CD4-positive, CD25-positive, alpha-beta regulatory T cell (primary cell): ENCODE measurements around the gene LRP4. TPM values are rescaled to one million over a fixed set of nuclear protein-coding genes. Genes with fewer than 3 reads are reported as not detected.

Source experiments
- ATAC-seq, 2 donors: fragments of 150-1000 bp; cut with Tn5 transposase; one replicate each; pipeline ENCODE4 v1.10.0; 2021; ENCODE audit warnings: low read depth in 2 of 2, moderate number of reproducible peaks in 2 of 2, moderate library complexity in 1 of 2
- DNase-seq, 3 donors: peaks; one replicate each; pipeline versions ENCODE4 v3.0.0 to v3.0.0-alpha.2; 2012 to 2022; ENCODE audit warnings: mixed read lengths in 1 of 3
- H3K27ac ChIP-seq: one replicate; pipeline ENCODE4 v1.7.0; 2013; ENCODE audit warnings: mild to moderate bottlenecking, low read length; ENCODE audit not compliant: insufficient read depth, poor library complexity, severe bottlenecking
- H3K27me3 ChIP-seq: one replicate; pipeline ENCODE4 v1.7.0; 2013; ENCODE audit warnings: low read length; ENCODE audit not compliant: control insufficient read depth, insufficient read depth
- H3K36me3 ChIP-seq: one replicate; pipeline ENCODE4 v1.7.0; 2013; ENCODE audit warnings: mild to moderate bottlenecking, low read length, moderate library complexity; ENCODE audit not compliant: control insufficient read depth, insufficient read depth
- H3K4me1 ChIP-seq: 2 replicates; pipeline ENCODE4 v1.7.0; 2013; ENCODE audit warnings: mild to moderate bottlenecking, low read length; ENCODE audit not compliant: insufficient read depth, control insufficient read depth, poor library complexity, severe bottlenecking
- H3K4me3 ChIP-seq: one replicate; pipeline ENCODE4 v1.7.0; 2013; ENCODE audit warnings: low read depth, mild to moderate bottlenecking, low read length, moderate library complexity
- H3K9me3 ChIP-seq, 2 experiments: 1 replicate in 1 of 2; 2 replicates in 1 of 2; pipeline ENCODE4 v1.7.0; 2013; ENCODE audit warnings: low read length in 2 of 2, mild to moderate bottlenecking in 1 of 2, moderate library complexity in 1 of 2; ENCODE audit not compliant: control insufficient read depth in 2 of 2
- H3K27ac Mint-ChIP-seq, 3 donors: one replicate each; pipeline ENCODE4 v1.8.0; 2020 to 2022; ENCODE audit warnings: mild to moderate bottlenecking in 3 of 3, mixed read lengths in 3 of 3, moderate library complexity in 2 of 3
- H3K27me3 Mint-ChIP-seq: one replicate; pipeline ENCODE4 v1.8.0; 2022; ENCODE audit warnings: mild to moderate bottlenecking, mixed read lengths
- H3K36me3 Mint-ChIP-seq: one replicate; pipeline ENCODE4 v1.8.0; 2020; ENCODE audit warnings: mixed read lengths
- H3K4me1 Mint-ChIP-seq, 4 donors: one replicate each; pipeline ENCODE4 v1.8.0; 2020 to 2022; ENCODE audit warnings: mixed read lengths in 4 of 4, mild to moderate bottlenecking in 1 of 4
- H3K4me3 Mint-ChIP-seq, 4 donors: one replicate each; pipeline ENCODE4 v1.8.0; 2020 to 2022; ENCODE audit warnings: mild to moderate bottlenecking in 4 of 4, mixed read lengths in 4 of 4, moderate library complexity in 3 of 4
- H3K9me3 Mint-ChIP-seq, 7 donors: one replicate each; pipeline ENCODE4 v1.8.0; 2020 to 2022; ENCODE audit warnings: mixed read lengths in 7 of 7, mild to moderate bottlenecking in 3 of 7, moderate library complexity in 2 of 7
- polyA plus RNA-seq, 4 donors: library from polyadenylated mRNA; unstranded; fragments of 300-500 nt; fragmentation: Illumina TruSeq; gene quantifications; one replicate each; pipeline ENCODE4 v1.2.3, GENCODE V29; 2021
- total RNA-seq: library from RNA; stranded (reverse); gene quantifications from one replicate; pipeline ENCODE4 v1.2.3, GENCODE V29; 2022

The LRP4 gene
- total and polyA plus RNA-seq, 5 donors from 2014 or later = 0.05 TPM; not detected in 4

DNA sequence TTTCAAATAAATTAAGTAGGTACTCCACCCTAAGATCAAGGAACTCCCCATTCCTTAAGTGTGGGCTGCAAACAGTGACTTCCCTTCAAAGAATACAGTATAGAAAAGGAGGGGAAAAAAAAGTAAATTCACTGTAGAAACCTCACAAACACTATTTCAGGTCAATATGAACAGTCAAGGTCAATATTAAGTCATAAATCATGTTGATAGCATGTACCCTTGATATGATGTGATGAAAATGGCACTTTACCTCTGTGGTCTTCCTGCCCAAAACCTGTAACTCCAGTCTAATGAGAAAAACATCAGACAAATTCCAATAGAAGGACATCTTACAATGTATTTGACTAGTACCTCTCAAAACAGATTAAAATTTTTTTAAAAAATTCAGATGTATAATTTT is 80.5 kb downstream of the LRP4 start:
- Mint-ChIP-seq H3K36me3 (no peaks in the 10 kb centered on the region), H3K27ac (no peak overlapping the region), H3K4me1 (peaks cover 23 to 60% (median 40%) of the 10 kb centered on the region in 4 donors), H3K9me3 (no peaks in the 10 kb centered on the region), H3K27me3 (no peaks in the 10 kb centered on the region), H3K4me3 (no peak overlapping the region)
- Histone ChIP-seq H3K4me1 (peaks cover 8% of the 10 kb centered on the region), H3K36me3 (no peaks in the 10 kb centered on the region), H3K27ac (no peak overlapping the region), H3K27me3 (no peaks in the 10 kb centered on the region), H3K9me3 (no peaks in the 10 kb centered on the region), H3K4me3 (no peak overlapping the region)
- DNase-seq (no peak), ATAC-seq (no peak)

DNA sequence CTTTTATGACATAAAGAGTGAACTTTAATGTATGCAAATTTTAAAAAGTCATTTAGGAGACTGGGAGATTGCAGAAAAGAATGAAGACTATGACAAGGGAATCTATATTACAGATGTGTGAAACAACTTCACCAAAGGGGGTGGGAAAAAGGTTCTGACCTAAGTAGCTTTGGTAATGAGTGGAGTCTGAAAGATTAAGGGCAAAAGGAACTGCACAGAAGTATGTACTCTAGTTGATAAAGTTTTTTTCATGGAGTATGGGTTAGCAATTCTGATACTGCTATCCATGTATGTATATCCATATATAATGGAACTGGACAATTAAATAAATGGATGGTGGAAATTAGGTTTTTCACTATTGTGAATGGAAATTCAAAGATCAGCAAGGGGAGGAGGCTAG is 81.5 kb downstream of the LRP4 start:
- no peaks in the 10 kb centered on the region for H3K9me3 Mint-ChIP-seq
- H3K27me3 ChIP-seq = no peaks in the 10 kb centered on the region
- H3K4me1 Mint-ChIP-seq = peaks cover 23 to 55% (median 40%) of the 10 kb centered on the region in 4 donors
- H3K4me3 Mint-ChIP-seq = no peak overlapping the region
- H3K4me1 ChIP-seq = peaks cover 8% of the 10 kb centered on the region
- H3K27ac ChIP-seq = no peak overlapping the region
- no peak overlapping the region for H3K4me3 ChIP-seq
- H3K36me3 Mint-ChIP-seq = no peaks in the 10 kb centered on the region
- no peaks in the 10 kb centered on the region for H3K27me3 Mint-ChIP-seq
- ATAC-seq (no peak), DNase-seq (no peak)
- no peaks in the 10 kb centered on the region for H3K36me3 ChIP-seq
- H3K9me3 ChIP-seq = no peaks in the 10 kb centered on the region
- peak overlapping the region in 1 of 3 donors; percentile 23 for H3K27ac Mint-ChIP-seq

DNA sequence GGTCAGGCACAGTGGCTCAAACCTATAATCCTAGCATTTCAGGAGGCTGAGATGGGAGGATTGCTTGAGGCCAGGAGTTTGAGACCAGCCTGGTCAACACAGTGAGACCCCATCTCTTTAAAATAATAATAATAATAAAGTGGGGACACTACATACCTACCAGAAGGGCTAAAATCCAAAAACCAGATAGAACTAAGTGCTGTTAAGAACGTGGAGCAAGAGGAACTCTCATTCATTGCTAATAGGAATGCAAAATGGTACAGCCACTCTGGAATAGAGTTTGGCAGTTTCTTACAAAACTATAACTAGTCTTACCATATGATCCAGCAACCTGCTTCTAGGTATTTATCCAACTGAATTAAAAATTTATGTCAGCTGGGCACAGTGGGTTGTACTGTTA is 81.9 kb downstream of the LRP4 start:
- Histone ChIP-seq H3K4me3 (no peak overlapping the region), H3K27me3 (no peaks in the 10 kb centered on the region), H3K9me3 (no peaks in the 10 kb centered on the region), H3K4me1 (peaks cover 8% of the 10 kb centered on the region), H3K27ac (no peak overlapping the region), H3K36me3 (no peaks in the 10 kb centered on the region)
- Mint-ChIP-seq H3K27ac (no peak overlapping the region), H3K9me3 (no peaks in the 10 kb centered on the region), H3K27me3 (no peaks in the 10 kb centered on the region), H3K4me1 (peaks cover 23 to 53% (median 39%) of the 10 kb centered on the region in 4 donors), H3K4me3 (no peak overlapping the region), H3K36me3 (peaks cover under 1% of the 10 kb centered on the region)
- DNase-seq = no peak
- ATAC-seq = no peak

DNA sequence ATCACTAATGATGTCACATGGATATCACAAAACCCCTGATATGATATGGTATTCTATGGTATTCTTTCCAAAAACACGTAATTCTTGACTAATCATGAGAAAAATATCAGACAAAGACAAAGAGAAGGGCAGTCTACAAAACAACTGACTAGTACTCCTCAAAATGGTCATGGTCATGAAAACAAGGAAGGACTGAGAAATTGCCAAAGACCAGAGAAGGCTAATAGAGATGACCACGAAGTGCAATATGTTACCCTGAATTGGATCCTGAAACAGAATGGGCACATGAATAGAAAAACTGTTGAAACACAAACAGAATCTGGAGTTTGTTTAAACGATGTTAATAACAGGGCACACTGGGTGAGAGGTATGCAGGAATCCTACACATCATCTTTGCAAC is 82.5 kb downstream of the LRP4 start:
- Mint-ChIP-seq H3K36me3 (peaks cover 4% of the 10 kb centered on the region), H3K4me3 (no peak overlapping the region), H3K27ac (peak overlapping the region in 1 of 3 donors; percentile 4), H3K27me3 (no peaks in the 10 kb centered on the region), H3K4me1 (peaks cover 23 to 48% (median 39%) of the 10 kb centered on the region in 4 donors), H3K9me3 (no peaks in the 10 kb centered on the region)
- H3K36me3 ChIP-seq = no peaks in the 10 kb centered on the region
- H3K4me1 ChIP-seq = peaks cover 8% of the 10 kb centered on the region
- H3K27me3 ChIP-seq = no peaks in the 10 kb centered on the region
- H3K9me3 ChIP-seq = no peaks in the 10 kb centered on the region
- ATAC-seq (no peak), DNase-seq (no peak)
- H3K4me3 ChIP-seq = no peak overlapping the region
- H3K27ac ChIP-seq = no peak overlapping the region

DNA sequence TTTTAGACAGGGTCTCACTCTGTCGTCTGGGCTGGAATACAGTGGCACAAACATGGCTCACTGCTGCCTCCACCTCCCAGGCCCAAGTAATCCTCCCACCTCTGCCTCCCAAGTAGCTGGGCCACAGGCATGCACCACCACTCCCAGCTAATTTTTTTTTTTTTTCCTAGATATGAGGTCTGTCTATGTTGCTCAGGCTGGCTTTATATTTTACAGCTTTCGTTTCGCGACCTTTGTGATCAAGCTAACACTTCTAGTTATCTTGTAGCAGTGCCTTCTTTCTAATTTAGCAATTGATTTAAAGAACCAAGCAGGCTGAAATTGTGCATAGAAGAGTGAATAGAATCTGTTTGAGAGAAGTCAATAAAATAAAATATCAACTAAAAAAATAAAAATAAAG is 83.5 kb downstream of the LRP4 start:
- Histone ChIP-seq H3K36me3 (no peaks in the 10 kb centered on the region), H3K27ac (no peak overlapping the region), H3K27me3 (no peaks in the 10 kb centered on the region), H3K4me1 (peaks cover 8% of the 10 kb centered on the region), H3K9me3 (no peaks in the 10 kb centered on the region), H3K4me3 (no peak overlapping the region)
- no peak for ATAC-seq
- DNase-seq = no peak
- no peaks in the 10 kb centered on the region for H3K9me3 Mint-ChIP-seq
- H3K27me3 Mint-ChIP-seq = no peaks in the 10 kb centered on the region
- no peak overlapping the region for H3K4me3 Mint-ChIP-seq
- H3K27ac Mint-ChIP-seq = peak overlapping the region in 2 of 3 donors; percentile 4 to 7
- peaks cover 23 to 41% (median 40%) of the 10 kb centered on the region in 4 donors for H3K4me1 Mint-ChIP-seq
- H3K36me3 Mint-ChIP-seq = peaks cover 7% of the 10 kb centered on the region

DNA sequence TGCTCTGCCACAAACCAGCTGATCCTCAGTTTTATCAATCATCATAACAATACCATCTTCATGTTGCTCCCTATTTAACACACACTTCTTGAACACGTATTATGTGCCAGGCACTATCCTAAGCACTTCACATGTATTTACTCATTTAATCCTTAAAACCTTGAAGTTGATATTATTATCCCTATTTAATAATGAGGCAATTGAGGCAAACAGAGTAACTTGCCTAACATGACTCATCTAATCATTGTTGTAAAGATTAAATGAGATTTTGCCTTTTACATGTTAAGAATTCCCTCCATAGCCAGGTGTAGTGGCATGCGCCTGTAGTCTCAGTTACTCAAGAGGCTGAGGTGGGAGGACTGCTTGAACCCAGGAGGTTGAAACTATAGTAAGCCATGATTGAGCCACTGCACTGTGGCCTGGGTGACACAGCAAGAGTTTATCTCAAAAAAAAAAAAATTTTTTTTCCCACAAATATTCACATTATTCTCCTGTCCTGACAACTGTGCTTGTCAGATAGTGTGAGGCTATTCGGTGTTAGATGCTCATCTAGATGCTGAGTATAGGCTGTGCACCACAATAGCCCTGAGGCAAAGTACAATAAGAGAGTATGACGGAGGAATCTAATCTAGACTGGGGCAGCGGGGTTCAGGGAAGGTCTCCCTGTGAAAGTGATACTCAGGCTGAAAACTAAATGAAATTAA is 85.7 kb downstream of the LRP4 start:
- Mint-ChIP-seq H3K9me3 (no peaks in the 10 kb centered on the region), H3K27me3 (no peaks in the 10 kb centered on the region), H3K4me3 (no peak overlapping the region), H3K4me1 (peaks cover 20 to 45% (median 34%) of the 10 kb centered on the region in 4 donors), H3K27ac (no peak overlapping the region), H3K36me3 (peaks cover 7% of the 10 kb centered on the region)
- Histone ChIP-seq H3K4me1 (no peaks in the 10 kb centered on the region), H3K36me3 (no peaks in the 10 kb centered on the region), H3K27ac (no peak overlapping the region), H3K4me3 (no peak overlapping the region), H3K9me3 (no peaks in the 10 kb centered on the region), H3K27me3 (no peaks in the 10 kb centered on the region)
- ATAC-seq = no peak
- no peak for DNase-seq

DNA sequence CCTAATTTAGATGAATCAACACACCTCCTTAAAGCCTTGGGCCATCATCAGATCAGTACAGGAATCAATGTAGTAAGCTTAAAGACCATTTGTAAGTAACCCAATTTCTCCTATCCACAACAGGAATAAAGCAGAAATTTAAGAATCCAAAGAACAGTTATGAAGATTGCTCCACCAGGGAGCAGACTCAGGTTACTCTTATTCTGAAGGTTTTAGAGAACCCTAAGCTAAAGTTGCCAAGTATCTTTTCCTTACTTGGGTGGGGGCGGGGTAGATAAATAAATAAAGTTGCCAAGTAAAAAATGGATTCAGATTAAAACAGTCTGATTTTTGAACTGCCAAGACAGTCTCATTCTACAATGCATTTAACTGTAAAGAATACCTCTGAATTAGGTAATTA is 90.4 kb downstream of the LRP4 start:
- Histone ChIP-seq H3K4me3 (no peak overlapping the region), H3K4me1 (peaks cover 10% of the 10 kb centered on the region), H3K27me3 (no peaks in the 10 kb centered on the region), H3K9me3 (no peaks in the 10 kb centered on the region), H3K36me3 (no peaks in the 10 kb centered on the region), H3K27ac (no peak overlapping the region)
- Mint-ChIP-seq H3K36me3 (peaks cover 7% of the 10 kb centered on the region), H3K27me3 (no peaks in the 10 kb centered on the region), H3K4me1 (peaks cover 26 to 45% (median 36%) of the 10 kb centered on the region in 4 donors), H3K9me3 (no peaks in the 10 kb centered on the region), H3K27ac (peak overlapping the region in 1 of 3 donors; percentile 58), H3K4me3 (peak overlapping the region; percentile 3 to 81 (median 50))
- ATAC-seq (no peak), DNase-seq (no peak)
